GM13977 (cell line): ENCODE results near the gene MAPK14.

Experiments
- DNase-seq: peaks from one replicate; pipeline ENCODE4 v3.0.0; 2012; ENCODE audit warnings: low spot score
- CTCF ChIP-seq: IDR thresholded peaks from 2 replicates; pipeline ENCODE4 v1.5.1; 2012; ENCODE audit warnings: mild to moderate bottlenecking, control low read depth; ENCODE audit not compliant: insufficient read depth; ENCODE audit errors: extremely low read depth, missing control alignments
- in situ Hi-C: fragments of 300-500 bp; cut with MboI; formaldehyde crosslinking; loops from one replicate; pipeline ENCODE4 v1.12.0; 2022; ENCODE audit warnings: low sequenced_read_pairs, low pct_unique_long_range_greater_than_20kb, mixed read lengths, inconsistent platforms; ENCODE audit not compliant: unreplicated experiment

Gene MAPK14

GRCh38 chr6:36102853-36103252 is 75.2 kb downstream of the MAPK14 start:
- in situ Hi-C loops: no loop called here
- DNase-seq: no peak
- no peak for TF ChIP-seq CTCF

- no peak for TF ChIP-seq CTCF
- in situ Hi-C loops: no loop called here
- no peak for DNase-seq
Measured at GRCh38 chr6:36104836-36105235, 77.2 kb downstream of the MAPK14 start.

- no peak for DNase-seq
- in situ Hi-C loops: no loop called here
- TF ChIP-seq CTCF: no peak
Measured at GRCh38 chr6:36109092-36109491, 81.5 kb downstream of the MAPK14 start.

DNA sequence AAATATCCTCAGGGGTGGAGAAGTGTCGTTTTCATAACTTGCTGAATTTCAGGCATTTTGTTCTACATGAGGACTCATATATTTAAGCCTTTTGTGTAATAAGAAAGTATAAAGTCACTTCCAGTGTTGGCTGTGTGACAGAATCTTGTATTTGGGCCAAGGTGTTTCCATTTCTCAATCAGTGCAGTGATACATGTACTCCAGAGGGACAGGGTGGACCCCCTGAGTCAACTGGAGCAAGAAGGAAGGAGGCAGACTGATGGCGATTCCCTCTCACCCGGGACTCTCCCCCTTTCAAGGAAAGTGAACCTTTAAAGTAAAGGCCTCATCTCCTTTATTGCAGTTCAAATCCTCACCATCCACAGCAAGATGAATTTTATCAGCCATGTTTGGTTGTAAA is 82.4 kb downstream of the MAPK14 start:
- TF ChIP-seq CTCF: no peak
- in situ Hi-C loops: no loop called here
- DNase-seq: no peak

DNA sequence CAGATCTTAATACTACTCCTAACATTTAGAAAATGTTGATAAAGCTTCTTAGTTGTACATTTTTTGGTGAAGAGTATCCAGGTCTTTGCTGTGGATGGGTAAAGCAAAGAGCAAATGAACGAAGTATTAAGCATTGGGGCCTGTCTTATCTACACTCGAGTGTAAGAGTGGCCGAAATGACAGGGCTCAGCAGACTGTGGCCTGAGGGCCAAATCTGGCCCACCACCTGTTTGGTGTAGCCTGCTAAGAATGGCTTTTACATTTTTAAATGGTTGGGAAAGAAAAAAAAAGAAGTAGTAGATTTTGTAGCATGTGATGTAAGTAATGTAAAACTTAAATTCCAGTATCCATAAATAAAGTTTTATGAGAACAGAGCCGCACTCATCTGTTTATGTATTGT is 83.3 kb downstream of the MAPK14 start:
- DNase-seq: no peak
- in situ Hi-C loops: no loop called here
- no peak for TF ChIP-seq CTCF

- in situ Hi-C loops: no loop called here
- no peak for DNase-seq
- no peak for TF ChIP-seq CTCF
Measured at GRCh38 chr6:36111526-36111925, 83.9 kb downstream of the MAPK14 start.

- DNase-seq: no peak
- no peak for TF ChIP-seq CTCF
- in situ Hi-C loops: no loop called here
Measured at GRCh38 chr6:36113049-36113448, 85.4 kb downstream of the MAPK14 start.
